ENCODE results near the gene FPR2. TPM values are rescaled to one million over a fixed set of nuclear protein-coding genes. Genes with fewer than 3 reads are reported as not detected.

The FPR2 gene
- total and polyA plus RNA-seq, 9 of the 15 experiments (the other 6 are each of a cell fraction or from before 2014, with no cell fraction given) = 0.03 to 0.15 (median 0.07) TPM; not detected in 6

- TF ChIP-seq SAFB2 (IDR thresholded peaks at IDR 0.05; ENCODE audit: borderline replicate concordance, low read depth, low read length, severe bottlenecking) (no peak), MTF1 (CRISPR knock-in tag; IDR thresholded peaks at IDR 0.05; ENCODE audit: borderline replicate concordance) (no peak)
These were observed 5.4 kb upstream of the FPR2 start (continued) for GRCh38 chr19:51755571-51755970.

- H3K36me3 ChIP-seq (ENCODE audit: control insufficient read depth, insufficient read depth, low read length) = no peaks in the 10 kb centered on the region
- 44% methylated on average over 7 of the region's 7 CpGs for WGBS (ENCODE audit: insufficient coverage, low coverage, missing lambda C conversion rate)
- no peak overlapping the region for H3K4me3 ChIP-seq
- ChIA-PET CTCF (ENCODE audit: low intra/inter-chr PET ratio) (no interaction called here), POLR2A (no interaction called here)
- H3K9me3 ChIP-seq (replicated peaks; ENCODE audit: control insufficient read depth, insufficient read depth, low read depth, low read length) = no peaks in the 10 kb centered on the region
- no peaks in the 10 kb centered on the region for H3K9me1 ChIP-seq (ENCODE audit: control insufficient read depth, insufficient read depth, low read length)
- H3K9ac ChIP-seq (ENCODE audit: insufficient read depth in 1 of 2, low read depth in 2 of 2, low read length in 2 of 2) = no peak overlapping the region
- TF ChIP-seq ERF (CRISPR knock-in tag; IDR thresholded peaks at IDR 0.05) (no peak), TEAD1 (CRISPR knock-in tag; IDR thresholded peaks at IDR 0.05) (no peak), ZBED1 (IDR thresholded peaks at IDR 0.05) (no peak), ZNF224 (CRISPR knock-in tag; IDR thresholded peaks at IDR 0.05) (no peak), IRF1 (CRISPR knock-in tag; IDR thresholded peaks at IDR 0.05; ENCODE audit: borderline replicate concordance) (no peak), HMGN3 (IDR thresholded peaks at IDR 0.05; ENCODE audit: borderline replicate concordance, extremely low read depth, insufficient read length, low read depth, low read length) (no peak), PRPF4 (IDR thresholded peaks at IDR 0.05; ENCODE audit: insufficient read depth, low read depth, low read length, poor library complexity, severe bottlenecking) (no peak), CEBPB (tag; IDR thresholded peaks at IDR 0.05) (no peak), NR2F6 (CRISPR knock-in tag; IDR thresholded peaks at IDR 0.05) (no peak), ATF2 (CRISPR knock-in tag; IDR thresholded peaks at IDR 0.05) (no peak), HNRNPL (IDR thresholded peaks at IDR 0.05; ENCODE audit: low read depth, low read length) (no peak), PHF21A (IDR thresholded peaks at IDR 0.05; ENCODE audit: borderline replicate concordance, low read depth) (no peak), SMARCC2 (IDR thresholded peaks at IDR 0.05; ENCODE audit: low read depth) (no peak), EP300 (IDR thresholded peaks at IDR 0.05; ENCODE audit: low read length) (no peak), PYGO2 (tag; IDR thresholded peaks at IDR 0.05) (no peak), NFE2 (IDR thresholded peaks at IDR 0.05; ENCODE audit: low read depth) (no peak)
- H3K27me3 ChIP-seq (ENCODE audit: control insufficient read depth in 2 of 2, insufficient read depth in 2 of 2, low read length in 2 of 2) = no peaks in the 10 kb centered on the region
- in situ Hi-C loops (cut with MboI) (no loop called here), intact Hi-C loops (cut with micrococcal nuclease) (no loop called here)
- FAIRE-seq = no peak
- no TSS peak for BruUV-seq (replicated peaks)
- no peak overlapping the region for H2AFZ ChIP-seq (ENCODE audit: low read depth, low read length)
- no peaks in the 10 kb centered on the region for H4K20me1 ChIP-seq (replicated peaks; ENCODE audit: control insufficient read depth, insufficient read depth, low read length)
- H3K4me2 ChIP-seq (ENCODE audit: insufficient read depth, low read length) = no peak overlapping the region
- H3K79me2 ChIP-seq (ENCODE audit: control insufficient read depth, insufficient read depth, low read length) = no peaks in the 10 kb centered on the region
- DNase-seq (ENCODE audit: extremely low read depth in 1 of 4, low spot score in 3 of 4) = no peak
- peaks cover 0 to 2% of the 10 kb centered on the region in 2 experiments; a peak in 2 of 5 replicates for H3K4me1 ChIP-seq (replicated peaks in 1 of 2; ENCODE audit: control insufficient read depth in 2 of 2, insufficient read depth in 2 of 2, low read length in 2 of 2)
- no peak for ATAC-seq
- H3K27ac ChIP-seq (ENCODE audit: extremely low read depth, low read depth, low read length) = no peak overlapping the region
These were observed 716 bp downstream of the FPR2 start for GRCh38 chr19:51761696-51762095.

All from K562 (cell line).